AG04450 (cell line): ENCODE measurements around the gene THOP1. TPM values are rescaled to one million over a fixed set of nuclear protein-coding genes. Genes with fewer than 3 reads are reported as not detected.

Source experiments
- CTCF ChIA-PET: fragments of 300-600, 350-600 bp; formaldehyde crosslinking; extraction: SDS; loops from one replicate; lab custom pipeline; 2022; ENCODE audit warnings: antibody characterized with exemption, inconsistent platforms; lab: Charles Lee
- POLR2A ChIA-PET: fragments of 350-600 bp; formaldehyde crosslinking; extraction: SDS; loops from one replicate; lab custom pipeline; 2021; ENCODE audit warnings: antibody characterized with exemption, inconsistent platforms; lab: Yijun Ruan, JAX
- DNase-seq: peaks from one replicate; pipeline ENCODE4 v3.0.0-alpha.2; 2011; ENCODE audit warnings: low read depth, low spot score
- H3K27ac ChIP-seq: one replicate; pipeline ENCODE4 v1.5.1; 2012; ENCODE audit warnings: low read depth, low read length, control low read depth
- H3K27me3 ChIP-seq: one replicate; pipeline ENCODE4 v1.6.0; 2012; ENCODE audit warnings: low read length; ENCODE audit not compliant: control insufficient read depth, insufficient read depth
- H3K4me3 ChIP-seq: 2 replicates; pipeline ENCODE4 v1.5.1; 2011; ENCODE audit warnings: mild to moderate bottlenecking, low read depth, low read length, control low read depth
- H3K9me3 ChIP-seq: 2 replicates; pipeline ENCODE4 v1.5.1; 2012; ENCODE audit warnings: low read length; ENCODE audit not compliant: control insufficient read depth, insufficient read depth
- polyA plus RNA-seq: library from polyadenylated mRNA; depleted of rRNA; stranded (reverse); fragments of >200 nt; gene quantifications from 2 replicates; pipeline ENCODE4 v1.2.3, GENCODE V29; 2011
- TF ChIP-seq, protein P1 (sequence below): IDR thresholded peaks from 2 replicates; pipeline ENCODE4 v1.5.1; 2011; ENCODE audit warnings: low read depth, low read length, control low read depth, inconsistent platforms

THOP1 gene
- polyA plus RNA-seq, 1 experiment = 35.4 TPM

- TF ChIP-seq, protein P1, sequence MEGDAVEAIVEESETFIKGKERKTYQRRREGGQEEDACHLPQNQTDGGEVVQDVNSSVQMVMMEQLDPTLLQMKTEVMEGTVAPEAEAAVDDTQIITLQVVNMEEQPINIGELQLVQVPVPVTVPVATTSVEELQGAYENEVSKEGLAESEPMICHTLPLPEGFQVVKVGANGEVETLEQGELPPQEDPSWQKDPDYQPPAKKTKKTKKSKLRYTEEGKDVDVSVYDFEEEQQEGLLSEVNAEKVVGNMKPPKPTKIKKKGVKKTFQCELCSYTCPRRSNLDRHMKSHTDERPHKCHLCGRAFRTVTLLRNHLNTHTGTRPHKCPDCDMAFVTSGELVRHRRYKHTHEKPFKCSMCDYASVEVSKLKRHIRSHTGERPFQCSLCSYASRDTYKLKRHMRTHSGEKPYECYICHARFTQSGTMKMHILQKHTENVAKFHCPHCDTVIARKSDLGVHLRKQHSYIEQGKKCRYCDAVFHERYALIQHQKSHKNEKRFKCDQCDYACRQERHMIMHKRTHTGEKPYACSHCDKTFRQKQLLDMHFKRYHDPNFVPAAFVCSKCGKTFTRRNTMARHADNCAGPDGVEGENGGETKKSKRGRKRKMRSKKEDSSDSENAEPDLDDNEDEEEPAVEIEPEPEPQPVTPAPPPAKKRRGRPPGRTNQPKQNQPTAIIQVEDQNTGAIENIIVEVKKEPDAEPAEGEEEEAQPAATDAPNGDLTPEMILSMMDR = no peak
- ChIA-PET POLR2A (no interaction called here), CTCF (no interaction called here)
- no peak overlapping the region for H3K27ac ChIP-seq
- no peak overlapping the region for H3K4me3 ChIP-seq
- no peaks in the 10 kb centered on the region for H3K27me3 ChIP-seq
- H3K9me3 ChIP-seq = peaks cover 20% of the 10 kb centered on the region
- DNase-seq = no peak
Measured at GRCh38 chr19:2822846-2823245, 37.5 kb downstream of the THOP1 start.

- Histone ChIP-seq H3K9me3 (peaks cover 27% of the 10 kb centered on the region), H3K4me3 (no peak overlapping the region), H3K27ac (no peak overlapping the region), H3K27me3 (no peaks in the 10 kb centered on the region)
- DNase-seq = no peak
- TF ChIP-seq, protein P1 = no peak
- CTCF ChIA-PET = no interaction called here
- POLR2A ChIA-PET = no interaction called here
Measured at GRCh38 chr19:2823646-2824045, 38.3 kb downstream of the THOP1 start.

DNA sequence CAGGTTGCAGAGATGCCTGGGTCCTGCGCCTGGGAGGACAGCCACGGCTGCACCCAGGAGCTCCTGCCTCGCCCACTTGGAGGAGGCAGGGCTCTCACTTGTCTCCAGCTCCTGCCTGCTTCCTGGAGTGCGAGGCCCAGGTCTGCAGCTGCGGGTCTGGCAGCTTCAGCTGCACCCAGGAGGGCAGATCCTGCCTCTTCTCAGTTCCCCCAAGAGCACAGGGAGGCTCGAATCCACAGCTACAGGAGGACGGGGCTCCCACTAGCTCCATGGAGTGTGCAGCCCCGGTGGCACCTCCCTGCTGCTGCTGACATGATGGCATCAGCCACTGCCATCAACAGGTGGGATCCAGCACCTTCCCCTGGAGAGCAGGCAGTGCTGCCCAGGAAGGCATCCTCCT, 38.8 kb downstream of the THOP1 start:
- POLR2A ChIA-PET = no interaction called here

DNA sequence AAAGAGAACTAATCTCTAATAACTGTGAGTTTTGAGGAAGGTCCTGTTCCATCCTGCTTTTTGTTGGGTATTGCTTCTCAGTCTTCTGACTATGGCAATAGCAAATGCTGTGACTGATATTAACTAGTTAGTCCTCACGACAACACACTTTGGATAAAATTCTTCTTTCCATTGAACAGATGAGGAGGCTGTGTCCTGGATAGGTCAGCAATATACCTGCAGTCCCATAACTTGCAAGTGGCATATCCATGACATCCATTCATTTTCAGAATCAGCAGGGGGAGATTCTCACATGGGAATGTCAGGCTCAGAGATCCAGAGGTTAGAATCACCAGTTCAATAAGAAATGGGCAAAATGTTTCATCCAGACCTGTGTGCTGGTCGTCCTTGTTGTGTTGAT, 41.7 kb downstream of the THOP1 start:
- no peak overlapping the region for H3K4me3 ChIP-seq
- H3K27ac ChIP-seq = no peak overlapping the region
- ChIA-PET CTCF (no interaction called here), POLR2A (no interaction called here)
- DNase-seq = no peak
- H3K9me3 ChIP-seq = peaks cover 58% of the 10 kb centered on the region
- no peaks in the 10 kb centered on the region for H3K27me3 ChIP-seq
- TF ChIP-seq, protein P1 = no peak

More for the DNA sequence above, 38.8 kb downstream of the THOP1 start:
- CTCF ChIA-PET = no interaction called here
- Histone ChIP-seq H3K27me3 (no peaks in the 10 kb centered on the region), H3K9me3 (peaks cover 32% of the 10 kb centered on the region), H3K27ac (no peak overlapping the region), H3K4me3 (no peak overlapping the region)
- no peak for DNase-seq
- TF ChIP-seq, protein P1 = no peak

DNA sequence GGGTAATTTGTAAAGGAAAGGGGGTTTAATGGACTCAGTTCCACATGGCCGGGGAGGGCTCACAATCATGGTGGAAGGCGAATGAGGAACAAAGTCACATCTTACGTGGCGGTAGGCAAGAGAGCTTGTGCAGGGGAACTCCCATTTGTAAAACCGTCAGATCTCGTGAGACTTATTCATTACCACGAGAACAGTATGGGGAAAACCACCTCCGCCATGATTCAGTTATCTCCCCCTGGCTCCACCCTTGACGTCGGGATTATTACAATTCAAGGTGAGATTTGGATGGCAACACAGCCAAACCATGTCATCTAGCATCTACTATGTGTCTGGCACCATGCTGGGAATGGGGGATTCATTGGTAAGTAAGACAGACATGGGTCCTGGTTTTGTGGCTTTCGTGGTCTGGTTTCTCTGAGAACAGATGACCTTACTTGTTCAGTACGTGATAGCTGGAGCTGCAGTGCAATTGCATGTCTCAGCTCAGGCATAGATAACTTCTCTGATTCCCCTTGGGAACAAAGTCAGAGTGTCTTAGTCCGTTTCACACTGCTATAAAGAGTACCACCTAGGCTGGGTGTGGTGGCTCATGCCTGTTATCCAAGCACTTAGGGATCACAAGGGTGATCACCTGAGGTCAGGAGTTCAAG, 42.7 kb downstream of the THOP1 start:
- H3K4me3 ChIP-seq = no peak overlapping the region
- ChIA-PET CTCF (no interaction called here), POLR2A (no interaction called here)
- H3K27ac ChIP-seq = no peak overlapping the region
- H3K9me3 ChIP-seq = peaks cover 67% of the 10 kb centered on the region
- DNase-seq = no peak
- TF ChIP-seq, protein P1 = no peak
- H3K27me3 ChIP-seq = no peaks in the 10 kb centered on the region
